Thyroid gland (tissue), 4 donors: ENCODE results near the gene TENT4A. TPM values are rescaled to one million over a fixed set of nuclear protein-coding genes. Genes with fewer than 3 reads are reported as not detected.

ENCODE experiments used
- DNase-seq, 2 donors: peaks; one replicate each; pipeline ENCODE4 v3.0.0-alpha.2; 2019
- H3K27ac ChIP-seq, 3 donors: fragments of 200-600 bp; sonication (generic); 1 replicate in 2 of 3; 2 replicates in 1 of 3; pipeline ENCODE4 v1.5.1; 2016 to 2019; ENCODE audit warnings: mild to moderate bottlenecking in 1 of 3, moderate library complexity in 1 of 3
- H3K27me3 ChIP-seq: fragments of 200-600 bp; sonication (generic); one replicate; pipeline ENCODE4 v1.5.1; 2019
- H3K36me3 ChIP-seq, 2 donors: fragments of 200-600 bp; sonication (generic); one replicate each; pipeline ENCODE4 v1.5.1; 2016 to 2019
- H3K4me1 ChIP-seq, 2 donors: fragments of 200-600 bp; sonication (generic); one replicate each; pipeline ENCODE4 v1.5.1; 2017 to 2019
- H3K4me3 ChIP-seq, 3 donors: fragments of 200-600 bp; sonication (generic); replicated peaks in 1 of 3; 1 replicate in 2 of 3; 2 replicates in 1 of 3; pipeline ENCODE4 v1.5.1; 2016; ENCODE audit warnings: mild to moderate bottlenecking in 1 of 3
- H3K9me3 ChIP-seq: fragments of 200-600 bp; sonication (generic); one replicate; pipeline ENCODE4 v1.5.1; 2017
- POLR2A ChIP-seq, 2 donors: fragments of 450-650 bp; IDR thresholded peaks; one replicate each; pipeline ENCODE4 v1.6.1; 2017; ENCODE audit warnings: antibody characterized with exemption in 2 of 2, mild to moderate bottlenecking in 2 of 2, moderate library complexity in 1 of 2
- WGBS, 2 donors: methylation state at CpG; one replicate each; pipeline ENCODE4 v1.1.5; 2017; 5-methylcytosine and 5-hydroxymethylcytosine counted together
- intact Hi-C: fragments of 100-400 bp; cut with DNase I; formaldehyde crosslinking; loops from one replicate; pipeline ENCODE4 v1.15.1; 2023
- total RNA-seq, 4 donors: library from RNA; depleted of rRNA; stranded (reverse); fragments of >200 nt; gene quantifications; one replicate each; pipeline ENCODE4 v1.2.3, GENCODE V29; 2016
- TF ChIP-seq, protein P1 (sequence below), 6 experiments: fragments of 200-600 bp in 3 of 6; fragments of 450-650 bp in 3 of 6; sonication (generic) in 3 of 6; IDR thresholded peaks; one replicate each; pipeline ENCODE4 v1.5.1; 2016 to 2019; ENCODE audit warnings: antibody characterized with exemption in 6 of 6, mild to moderate bottlenecking in 2 of 6, inconsistent platforms in 1 of 6, moderate library complexity in 1 of 6

Gene TENT4A
- total RNA-seq, 4 donors from 2014 or later = 19.8 to 41.2 (median 29.4) TPM

DNA sequence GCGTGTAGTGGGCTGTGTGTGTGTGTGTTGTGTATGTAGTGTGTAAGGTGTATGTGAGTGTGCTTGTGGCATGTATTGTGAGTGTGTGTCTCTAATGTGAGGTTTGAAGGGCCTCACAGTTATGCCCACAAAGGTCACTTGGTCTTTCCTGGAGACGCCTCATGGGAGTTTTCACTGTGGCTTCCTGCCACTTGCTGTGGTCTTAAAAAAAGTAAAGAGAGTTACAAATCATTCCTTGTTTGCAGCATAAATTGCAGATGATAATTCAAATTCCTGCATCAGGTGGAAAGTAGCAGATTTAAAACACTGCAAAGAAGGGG is 72.6 kb downstream of the TENT4A start:
- TF ChIP-seq POLR2A (IDR thresholded peaks at IDR 0.05) = no peak
- TF ChIP-seq, protein P1, sequence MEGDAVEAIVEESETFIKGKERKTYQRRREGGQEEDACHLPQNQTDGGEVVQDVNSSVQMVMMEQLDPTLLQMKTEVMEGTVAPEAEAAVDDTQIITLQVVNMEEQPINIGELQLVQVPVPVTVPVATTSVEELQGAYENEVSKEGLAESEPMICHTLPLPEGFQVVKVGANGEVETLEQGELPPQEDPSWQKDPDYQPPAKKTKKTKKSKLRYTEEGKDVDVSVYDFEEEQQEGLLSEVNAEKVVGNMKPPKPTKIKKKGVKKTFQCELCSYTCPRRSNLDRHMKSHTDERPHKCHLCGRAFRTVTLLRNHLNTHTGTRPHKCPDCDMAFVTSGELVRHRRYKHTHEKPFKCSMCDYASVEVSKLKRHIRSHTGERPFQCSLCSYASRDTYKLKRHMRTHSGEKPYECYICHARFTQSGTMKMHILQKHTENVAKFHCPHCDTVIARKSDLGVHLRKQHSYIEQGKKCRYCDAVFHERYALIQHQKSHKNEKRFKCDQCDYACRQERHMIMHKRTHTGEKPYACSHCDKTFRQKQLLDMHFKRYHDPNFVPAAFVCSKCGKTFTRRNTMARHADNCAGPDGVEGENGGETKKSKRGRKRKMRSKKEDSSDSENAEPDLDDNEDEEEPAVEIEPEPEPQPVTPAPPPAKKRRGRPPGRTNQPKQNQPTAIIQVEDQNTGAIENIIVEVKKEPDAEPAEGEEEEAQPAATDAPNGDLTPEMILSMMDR (IDR thresholded peaks at IDR 0.05) = no peak
- Histone ChIP-seq H3K36me3 (no peaks in the 10 kb centered on the region), H3K4me1 (no peaks in the 10 kb centered on the region), H3K9me3 (no peaks in the 10 kb centered on the region), H3K27me3 (no peaks in the 10 kb centered on the region), H3K27ac (no peak overlapping the region), H3K4me3 (no peak overlapping the region)
- no peak for DNase-seq
- WGBS, 2 donors = 88 to 93% methylated on average over 2 of the region's 2 CpGs
- intact Hi-C loops = no loop called here

DNA sequence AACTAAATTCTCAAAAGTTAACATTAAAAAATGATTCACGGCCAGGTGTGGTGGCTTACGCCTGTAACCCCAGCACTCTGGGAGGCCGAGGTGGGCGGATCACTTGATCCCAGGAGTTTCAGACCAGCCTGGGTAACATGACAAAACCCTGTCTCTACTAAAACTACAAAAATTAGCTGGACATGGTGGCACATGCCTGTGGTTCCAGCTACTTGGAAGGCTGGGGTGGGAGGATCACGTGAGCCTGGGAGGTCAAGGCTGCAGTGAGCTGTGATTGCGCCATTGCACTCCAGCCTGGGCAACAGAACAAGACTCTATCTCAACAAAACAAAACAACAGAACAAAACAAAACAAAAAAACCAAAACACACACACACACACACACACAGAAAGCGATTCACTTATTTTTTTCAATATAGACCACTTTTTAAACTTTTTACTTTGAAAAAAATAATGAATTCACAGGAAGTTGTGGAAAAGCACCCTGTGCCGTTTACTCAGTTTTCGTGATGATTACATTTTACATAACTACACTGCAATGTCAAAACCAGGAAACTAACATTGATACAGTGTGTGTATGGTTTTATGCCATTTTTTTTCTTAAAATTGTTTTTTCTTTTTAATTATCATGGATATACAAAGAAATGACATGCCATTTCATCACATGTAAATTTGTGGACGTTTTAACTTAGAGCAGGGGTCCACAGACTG is 73.7 kb downstream of the TENT4A start:
- Histone ChIP-seq H3K9me3 (no peaks in the 10 kb centered on the region), H3K27ac (no peak overlapping the region), H3K27me3 (no peaks in the 10 kb centered on the region), H3K4me1 (no peaks in the 10 kb centered on the region), H3K36me3 (no peaks in the 10 kb centered on the region), H3K4me3 (no peak overlapping the region)
- DNase-seq = no peak
- WGBS, 2 donors = 88 to 91% methylated on average over 10 of the region's 10 CpGs
- no peak for TF ChIP-seq POLR2A (IDR thresholded peaks at IDR 0.05)
- TF ChIP-seq, protein P1 (IDR thresholded peaks at IDR 0.05) = no peak
- intact Hi-C loops = no loop called here

DNA sequence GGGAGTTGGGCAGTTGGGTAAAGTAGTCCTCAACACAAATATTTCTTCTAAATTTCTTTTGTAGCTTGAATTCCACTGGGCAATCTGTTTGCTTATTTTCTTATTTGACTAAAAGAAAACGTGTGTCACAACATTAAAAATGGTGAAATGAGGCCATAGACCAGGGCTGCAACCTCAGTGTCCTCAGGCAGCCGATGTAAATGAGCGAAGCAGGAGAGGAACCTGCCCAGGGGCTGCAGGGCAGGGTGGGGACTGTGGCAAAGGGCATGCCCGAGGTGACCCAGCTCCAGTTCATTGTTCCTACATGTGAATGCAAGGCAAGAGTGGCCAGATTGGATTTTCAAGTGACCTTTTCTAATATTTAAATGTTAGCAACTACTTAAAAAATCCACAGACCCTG is 74.7 kb downstream of the TENT4A start:
- TF ChIP-seq, protein P1 (IDR thresholded peaks at IDR 0.05) = no peak
- no peak for TF ChIP-seq POLR2A (IDR thresholded peaks at IDR 0.05)
- Histone ChIP-seq H3K9me3 (no peaks in the 10 kb centered on the region), H3K27me3 (no peaks in the 10 kb centered on the region), H3K27ac (no peak overlapping the region), H3K4me1 (no peaks in the 10 kb centered on the region), H3K36me3 (no peaks in the 10 kb centered on the region), H3K4me3 (no peak overlapping the region)
- 77 to 78% methylated on average over 4 of the region's 4 CpGs for WGBS, 2 donors
- intact Hi-C loops = no loop called here
- DNase-seq = no peak

DNA sequence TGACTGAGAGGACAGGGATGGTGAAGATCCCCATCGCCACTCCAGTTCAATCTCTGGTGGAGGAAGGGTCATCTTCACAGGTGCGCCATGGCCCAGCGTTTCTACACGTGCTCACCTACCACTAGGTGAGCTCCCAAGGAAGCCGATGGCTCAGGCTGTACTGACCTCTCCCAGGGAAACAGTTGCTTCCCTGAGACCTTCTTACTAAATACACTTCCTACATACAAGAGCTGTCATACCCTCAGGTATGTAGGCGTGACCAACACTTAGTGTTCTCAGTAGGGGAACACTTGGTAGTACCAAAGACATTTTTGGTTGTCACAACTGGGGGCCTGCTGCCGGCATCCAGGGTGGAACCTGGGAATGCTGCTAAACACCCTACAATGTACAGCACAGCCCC is 75.2 kb downstream of the TENT4A start:
- no peaks in the 10 kb centered on the region for H3K4me1 ChIP-seq
- no peak for DNase-seq
- 79 to 95% methylated on average over 6 to 7 of the region's 7 CpGs for WGBS, 2 donors
- no peak overlapping the region for H3K27ac ChIP-seq
- no peak for TF ChIP-seq POLR2A (IDR thresholded peaks at IDR 0.05)
- TF ChIP-seq, protein P1 (IDR thresholded peaks at IDR 0.05) = no peak
- H3K9me3 ChIP-seq = no peaks in the 10 kb centered on the region
- H3K27me3 ChIP-seq = no peaks in the 10 kb centered on the region
- H3K4me3 ChIP-seq = no peak overlapping the region
- H3K36me3 ChIP-seq = no peaks in the 10 kb centered on the region
- intact Hi-C loops = no loop called here

DNA sequence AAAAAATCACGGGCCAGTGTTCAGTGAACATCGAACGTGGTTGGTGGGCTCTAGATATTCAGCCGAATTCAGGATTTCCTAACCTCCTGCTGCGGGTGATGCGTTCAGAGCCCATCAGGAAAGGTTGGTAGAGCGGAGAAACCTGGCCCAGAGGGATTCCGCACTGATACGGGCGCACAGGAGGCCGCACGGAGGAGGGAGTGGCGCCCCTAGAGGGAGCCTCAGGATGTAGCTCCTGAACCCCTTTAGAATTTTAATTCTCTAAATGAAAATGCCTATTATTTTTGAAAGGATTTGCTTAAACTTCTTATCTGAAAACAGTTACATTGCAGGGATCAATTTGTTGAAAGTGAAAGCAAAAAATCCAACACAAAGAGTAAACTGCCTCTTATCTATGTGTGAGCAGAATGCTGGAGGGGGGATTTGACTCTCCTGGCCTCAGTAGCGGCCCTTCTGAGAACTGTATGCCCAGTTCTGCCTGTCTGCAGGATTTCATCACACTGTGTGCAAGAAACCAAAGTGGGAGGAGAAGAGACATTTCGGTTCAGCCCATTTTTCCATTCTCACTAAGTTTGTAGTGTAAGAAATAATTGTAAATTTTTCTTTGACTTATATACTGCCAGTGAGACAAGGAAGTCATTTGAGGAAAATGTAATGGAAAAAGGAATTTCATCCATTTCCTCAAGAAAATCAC is 75.9 kb downstream of the TENT4A start:
- H3K4me3 ChIP-seq = no peak overlapping the region
- 89% methylated on average over 15 of the region's 15 CpGs for WGBS, 2 donors
- TF ChIP-seq, protein P1 (IDR thresholded peaks at IDR 0.05) = no peak
- TF ChIP-seq POLR2A (IDR thresholded peaks at IDR 0.05) = no peak
- H3K36me3 ChIP-seq = no peaks in the 10 kb centered on the region
- no peaks in the 10 kb centered on the region for H3K4me1 ChIP-seq
- intact Hi-C loops = no loop called here
- H3K9me3 ChIP-seq = no peaks in the 10 kb centered on the region
- H3K27ac ChIP-seq = no peak overlapping the region
- no peak for DNase-seq
- no peaks in the 10 kb centered on the region for H3K27me3 ChIP-seq
